Measurements from ENCODE around the gene MYO18A.

MYO18A gene

DNA sequence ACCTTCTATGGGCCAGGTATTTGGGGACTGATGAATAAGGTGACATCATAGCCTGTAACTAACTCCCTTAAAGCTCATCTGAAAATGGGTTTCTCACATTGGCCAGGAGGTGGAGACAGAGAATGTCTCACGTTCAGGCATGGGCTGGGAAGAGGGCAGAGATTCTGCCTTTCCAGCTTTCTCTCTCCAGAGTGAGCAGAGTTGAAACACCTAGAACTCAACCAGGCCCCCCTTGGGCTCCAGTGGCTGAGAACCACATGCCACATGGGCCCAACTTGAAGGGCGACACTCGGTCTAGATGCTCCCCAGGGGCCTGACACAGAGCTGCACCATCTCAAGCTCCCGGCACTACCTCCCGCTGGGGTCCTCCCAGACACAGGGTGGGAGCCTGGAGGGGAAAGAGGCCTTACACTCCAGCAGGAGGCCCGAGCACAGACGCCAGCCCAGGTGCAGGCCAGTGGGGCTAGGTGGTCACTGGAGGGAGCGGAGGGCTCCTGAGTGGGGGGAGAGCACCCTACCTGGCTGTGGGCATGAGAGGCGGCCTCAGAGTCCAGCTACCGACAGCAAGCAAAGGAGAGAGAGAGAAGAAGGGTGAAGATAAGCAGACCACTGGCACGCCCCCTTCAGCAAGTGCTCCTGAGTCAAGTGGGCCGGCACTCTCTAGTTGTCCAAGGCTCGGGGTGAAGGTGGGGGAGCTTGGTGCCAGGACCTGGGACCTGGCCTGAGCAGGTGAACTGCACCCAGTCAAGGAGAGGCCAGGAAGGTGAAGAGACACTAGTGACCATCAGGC, 55.9 kb downstream of the MYO18A start:
- no peak for DNase-seq (ENCODE audit: low read depth in 3 of 3)

DNA sequence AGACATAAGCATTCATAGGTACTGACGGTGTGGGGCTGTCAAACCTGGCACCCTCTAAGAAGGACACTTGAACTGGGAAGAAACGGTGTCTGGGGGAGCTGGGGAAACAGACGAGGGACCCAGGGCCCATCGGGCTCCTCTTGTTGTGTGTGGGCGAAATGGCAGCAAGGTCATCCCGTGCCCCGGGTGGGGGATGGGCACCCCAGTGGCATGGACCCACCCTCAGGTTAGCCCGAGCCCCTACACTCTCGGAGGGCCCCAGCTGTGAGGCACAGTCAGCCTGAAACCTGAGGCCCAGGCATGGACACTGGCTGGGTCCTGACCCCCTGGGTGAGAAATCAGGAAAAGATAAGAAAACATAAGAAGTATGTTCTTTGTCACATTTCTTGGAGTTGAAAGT, 57.1 kb downstream of the MYO18A start:
- DNase-seq (ENCODE audit: low read depth in 3 of 3) = no peak

DNA sequence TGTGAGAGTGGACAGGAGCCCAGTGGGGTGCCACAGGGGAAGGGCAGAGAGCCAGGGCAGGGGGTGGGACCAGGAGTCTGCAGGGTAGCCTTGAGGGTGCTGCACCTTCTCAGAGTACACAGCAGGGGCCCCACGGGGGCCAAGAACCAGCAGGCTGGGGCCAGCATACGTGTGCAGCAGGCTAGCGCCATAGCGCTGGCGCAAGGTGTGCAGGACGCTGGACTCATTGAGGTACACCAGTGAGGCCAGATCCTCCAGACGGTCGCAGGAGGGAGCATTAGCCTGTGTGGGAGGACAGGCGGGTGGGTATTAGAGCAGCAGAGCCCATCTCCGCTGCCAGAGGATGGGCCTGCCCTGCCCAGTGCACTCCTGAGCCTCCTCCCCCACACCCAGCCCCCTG, 58.8 kb downstream of the MYO18A start:
- no peak for DNase-seq (ENCODE audit: low read depth in 3 of 3)

DNA sequence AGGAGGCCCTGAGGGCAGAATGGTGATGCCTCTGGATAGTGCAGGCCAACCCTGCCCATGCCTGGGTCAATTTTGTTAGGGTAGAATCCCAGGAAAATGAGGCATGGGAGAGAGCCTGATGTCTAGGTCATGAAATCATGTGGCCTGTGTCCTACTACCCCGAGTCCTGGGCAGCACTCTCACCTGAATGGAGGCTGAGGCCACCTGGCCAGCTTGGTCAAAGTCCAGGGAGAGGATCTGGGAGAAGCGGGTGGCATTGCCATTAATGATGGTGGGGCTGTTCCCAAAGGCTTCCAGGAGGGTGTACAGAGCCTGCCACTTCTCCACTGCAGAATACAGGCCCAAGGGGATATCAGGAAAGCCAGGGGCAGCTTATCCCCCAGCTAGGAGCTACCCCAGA, 59.8 kb downstream of the MYO18A start:
- DNase-seq (ENCODE audit: low read depth in 3 of 3) = no peak

DNA sequence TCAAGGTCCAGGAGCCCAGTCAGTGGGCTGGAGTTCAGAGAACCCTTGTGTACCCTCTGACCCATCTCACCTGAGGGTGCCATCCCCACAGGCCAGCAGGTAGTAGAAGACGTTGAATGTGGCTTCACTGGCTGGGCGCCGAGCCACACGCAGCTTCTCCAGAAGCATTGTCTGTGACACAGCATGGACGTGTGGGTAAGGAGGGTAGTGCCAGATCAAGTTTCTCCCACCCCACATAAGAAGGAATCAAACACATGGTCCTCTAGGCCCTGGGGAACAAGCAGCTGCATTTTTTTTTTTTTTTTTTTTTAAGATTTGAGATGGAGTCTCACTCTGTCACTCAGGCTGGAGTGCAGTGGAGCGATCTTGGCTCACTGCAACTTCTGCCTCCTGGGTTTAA, 60.9 kb downstream of the MYO18A start:
- no peak for DNase-seq (ENCODE audit: low read depth in 3 of 3)

DNA sequence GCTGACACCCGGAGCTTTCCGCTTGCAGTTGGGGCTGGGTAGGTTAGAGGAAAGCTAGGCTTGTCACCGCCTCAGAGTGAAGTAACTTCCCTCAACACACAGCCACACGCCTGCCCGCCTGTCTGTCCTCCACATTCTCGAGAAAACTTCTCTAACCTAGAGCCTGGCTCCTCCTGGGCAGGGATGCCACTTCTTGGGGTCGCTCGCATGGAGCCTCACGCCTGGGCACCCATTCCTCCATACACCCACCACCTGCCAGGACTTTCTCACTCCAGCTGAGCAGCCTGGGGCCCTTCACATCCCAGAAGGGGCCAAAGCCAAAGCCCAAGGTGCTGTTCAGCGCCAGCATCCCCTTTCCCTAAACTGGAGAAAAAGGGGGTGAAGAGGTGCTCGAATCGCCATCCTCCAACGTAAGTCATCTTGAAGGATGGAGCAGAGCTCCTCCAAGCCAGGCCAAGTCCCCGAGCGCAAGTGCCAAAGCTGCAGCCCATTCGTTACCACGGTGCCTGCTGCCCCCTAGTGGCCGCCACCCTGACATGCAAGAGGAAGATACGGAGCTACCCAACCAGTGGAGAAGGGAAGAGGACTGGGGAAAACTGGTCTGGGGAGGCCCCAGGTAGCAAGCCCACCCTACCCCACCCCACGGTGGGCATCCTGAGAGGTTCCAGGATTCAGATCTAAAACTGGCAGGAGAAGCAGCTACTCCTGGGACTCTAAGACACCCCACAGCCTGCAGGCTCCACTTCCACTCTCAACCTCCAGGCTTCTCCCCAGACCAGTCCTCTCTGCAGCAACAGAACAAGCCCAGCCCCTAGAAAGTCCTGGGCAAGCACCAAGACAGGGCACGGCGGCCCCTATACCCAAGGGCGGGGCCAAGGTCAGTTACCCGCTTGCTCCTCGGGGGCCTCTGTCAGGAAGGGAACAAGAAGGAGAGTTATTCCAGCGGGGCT, 63.1 kb downstream of the MYO18A start:
- DNase-seq (ENCODE audit: low read depth in 3 of 3) = peak; percentile 65 to 75 (median 73)

DNA sequence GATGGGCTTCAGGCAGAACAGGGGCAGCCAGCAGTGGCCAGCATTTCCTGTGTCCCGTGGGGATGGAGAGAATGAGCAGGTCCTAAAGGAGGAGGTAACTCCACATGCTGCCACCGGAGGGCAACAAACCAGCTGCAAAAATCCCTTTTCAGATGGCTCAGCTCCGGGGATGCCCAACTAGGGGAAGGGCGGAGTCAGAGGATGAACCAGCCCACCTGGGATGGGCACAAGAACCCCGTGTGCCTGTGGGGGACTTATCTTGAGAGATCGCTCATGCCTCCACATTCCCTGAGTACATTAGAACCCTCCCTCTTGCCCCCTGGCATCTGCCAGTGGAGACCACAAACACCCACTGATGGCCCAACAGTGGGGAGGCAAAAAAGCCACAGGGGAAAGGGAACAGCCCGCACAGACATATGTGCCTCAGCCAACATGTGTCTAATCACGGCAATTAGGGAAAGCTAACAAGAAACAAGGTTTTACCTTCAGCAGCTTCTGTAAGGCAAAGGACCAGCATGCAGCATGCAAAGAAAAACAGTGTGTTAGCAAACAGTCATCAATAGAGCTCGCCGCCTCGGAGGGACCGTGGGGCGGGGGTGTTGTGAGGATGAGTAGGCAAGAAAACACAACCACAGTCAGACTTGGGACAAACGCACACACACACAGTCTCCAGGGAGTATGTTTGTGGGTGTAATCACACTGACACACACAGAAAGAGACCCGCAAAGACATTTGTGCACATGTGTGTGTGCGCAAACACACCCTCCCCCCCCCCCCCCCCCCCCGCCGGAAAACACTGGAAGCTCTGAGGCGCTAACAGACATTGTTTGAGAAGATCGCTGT, 64.0 kb downstream of the MYO18A start:
- DNase-seq (ENCODE audit: low read depth in 3 of 3) = no peak

DNA sequence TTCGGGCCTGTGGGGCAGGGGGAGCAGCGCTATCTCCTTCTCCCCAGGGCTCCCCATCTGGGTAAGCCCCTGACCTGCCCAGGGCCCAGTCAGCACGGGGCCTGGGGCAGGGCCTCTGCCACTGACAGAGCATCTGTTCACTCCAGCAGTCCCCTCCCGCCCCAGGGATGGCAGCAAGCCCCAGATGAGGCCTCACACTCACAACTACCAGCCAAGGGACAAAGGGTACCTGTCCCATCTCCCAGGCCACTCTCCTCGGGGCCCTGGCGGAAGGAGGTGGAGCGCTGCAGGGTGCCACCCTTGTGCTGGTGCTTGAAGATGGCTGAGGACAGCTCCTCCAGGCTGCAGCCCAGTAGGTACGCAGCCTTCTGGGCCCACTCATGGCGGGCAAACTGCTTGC, 64.8 kb downstream of the MYO18A start:
- DNase-seq (ENCODE audit: low read depth in 3 of 3) = no peak

DNA sequence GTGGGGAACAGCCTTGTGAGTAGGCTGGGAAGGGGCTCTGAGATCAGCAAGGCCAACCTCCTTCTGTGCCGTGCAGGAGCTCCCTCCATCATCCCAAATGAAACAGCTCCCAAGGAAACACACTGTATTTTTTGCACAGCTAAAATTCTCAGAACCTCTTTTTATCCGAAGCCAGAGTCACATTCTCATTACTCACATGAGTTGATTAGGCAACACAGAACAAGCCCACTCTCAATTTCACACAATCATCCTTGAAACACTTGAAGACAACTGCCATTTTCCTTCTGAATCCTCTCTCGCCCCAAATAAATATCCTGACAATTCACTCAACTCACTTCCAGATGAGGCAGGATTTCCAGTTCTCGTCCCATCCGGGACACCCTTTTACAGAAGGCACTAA, 66.1 kb downstream of the MYO18A start:
- DNase-seq (ENCODE audit: low read depth in 3 of 3) = no peak

DNA sequence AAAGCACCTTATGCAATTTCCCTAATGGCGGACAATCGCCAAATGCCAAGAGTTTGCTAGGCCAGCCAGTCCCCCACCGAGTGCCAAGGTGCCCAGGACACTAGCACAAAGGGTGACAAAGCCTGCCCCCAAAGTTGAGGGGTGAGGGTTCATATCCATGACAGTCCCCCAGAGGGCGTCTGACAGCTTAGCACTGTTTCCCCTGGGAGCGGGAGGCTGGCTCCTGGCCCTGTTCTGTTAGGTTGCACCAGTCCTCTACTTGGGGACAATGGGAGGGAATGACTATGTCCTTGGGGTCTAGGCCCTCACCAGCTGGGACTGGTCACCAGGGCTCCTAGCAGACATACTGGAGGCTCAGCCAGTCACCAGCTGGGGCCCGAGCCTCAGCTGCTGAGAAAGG, 66.9 kb downstream of the MYO18A start:
- no peak for DNase-seq (ENCODE audit: low read depth in 3 of 3)

DNA sequence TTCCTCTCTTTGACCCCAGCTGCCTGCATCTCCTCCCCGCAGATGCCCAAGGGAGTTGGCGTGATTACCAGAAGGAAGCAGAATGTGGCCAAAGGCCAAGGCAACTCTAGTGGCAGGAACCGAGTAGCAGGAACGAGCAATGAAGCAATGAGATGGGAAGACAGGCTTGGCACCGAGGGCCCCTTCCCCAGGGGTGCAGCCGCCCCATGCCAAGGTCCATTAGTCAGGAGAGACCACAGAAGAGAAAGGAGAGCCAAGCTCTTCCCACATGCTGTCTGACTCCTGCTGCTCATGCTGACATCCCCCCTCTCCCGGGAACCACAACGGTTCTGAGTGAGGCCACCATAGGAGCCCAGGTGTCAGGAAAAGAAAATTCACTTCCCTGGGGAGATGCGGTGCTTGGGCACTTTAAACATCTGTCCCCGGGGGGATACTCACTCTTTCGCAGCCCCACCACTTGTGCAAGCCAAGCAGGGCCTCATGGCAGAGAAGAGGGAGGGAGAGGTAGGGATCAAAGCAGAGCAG, 67.4 kb downstream of the MYO18A start:
- no peak for DNase-seq (ENCODE audit: low read depth in 3 of 3)

DNA sequence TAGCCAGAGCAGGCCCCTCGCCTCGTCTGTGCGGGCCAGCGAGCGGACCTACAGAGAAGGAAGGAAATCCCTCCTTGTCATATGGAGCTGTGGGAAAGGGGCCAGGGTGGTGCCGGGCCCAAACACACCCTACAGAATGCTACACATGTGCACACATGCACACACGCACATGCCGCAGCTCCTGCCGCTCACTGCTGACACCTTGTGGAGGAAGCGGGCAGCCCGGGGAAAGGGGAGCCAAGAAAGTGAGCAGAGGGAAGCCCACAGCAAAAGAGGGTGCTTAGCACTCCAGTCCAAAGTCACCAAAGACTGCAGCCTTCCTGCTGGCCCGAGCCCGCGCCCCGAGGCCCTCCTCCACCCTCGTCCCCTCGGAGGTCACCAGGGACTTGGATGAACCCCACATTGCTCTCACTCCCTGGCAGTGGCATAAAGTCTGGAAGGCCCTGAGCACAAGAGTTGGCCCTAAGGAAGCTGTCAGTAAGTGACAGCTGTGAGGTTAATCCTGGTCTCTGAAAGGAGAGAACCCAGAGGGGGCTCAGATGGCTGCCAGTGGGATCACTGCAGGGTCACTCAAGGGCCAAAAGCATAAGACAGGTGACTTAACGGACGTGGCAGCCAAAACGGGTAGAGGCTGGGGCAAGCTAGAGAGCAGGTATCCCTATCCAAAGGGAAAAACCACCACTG, 68.2 kb downstream of the MYO18A start:
- peak; percentile 47 to 61 (median 61) for DNase-seq (ENCODE audit: low read depth in 3 of 3)

DNA sequence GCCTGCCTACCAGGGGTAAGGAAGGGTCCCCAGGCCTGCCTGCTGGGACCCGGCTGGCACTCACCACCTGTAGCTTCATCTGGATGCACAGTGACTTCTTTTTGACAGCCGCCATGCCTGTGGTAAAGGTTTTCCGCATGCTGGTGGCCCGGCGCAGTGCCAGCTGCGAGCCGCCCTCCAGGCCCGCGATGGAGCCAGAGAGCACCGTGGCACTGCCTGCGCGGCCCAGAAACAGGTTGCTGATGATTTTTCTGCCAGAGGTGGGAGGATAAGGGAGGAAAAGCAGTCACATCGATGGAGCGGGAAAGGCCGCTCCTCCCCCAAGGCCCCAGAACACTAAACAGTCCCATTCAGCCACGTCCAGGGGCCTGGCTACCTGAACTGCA, 69.8 kb downstream of the MYO18A start:
- DNase-seq (ENCODE audit: low read depth in 3 of 3) = no peak

DNA sequence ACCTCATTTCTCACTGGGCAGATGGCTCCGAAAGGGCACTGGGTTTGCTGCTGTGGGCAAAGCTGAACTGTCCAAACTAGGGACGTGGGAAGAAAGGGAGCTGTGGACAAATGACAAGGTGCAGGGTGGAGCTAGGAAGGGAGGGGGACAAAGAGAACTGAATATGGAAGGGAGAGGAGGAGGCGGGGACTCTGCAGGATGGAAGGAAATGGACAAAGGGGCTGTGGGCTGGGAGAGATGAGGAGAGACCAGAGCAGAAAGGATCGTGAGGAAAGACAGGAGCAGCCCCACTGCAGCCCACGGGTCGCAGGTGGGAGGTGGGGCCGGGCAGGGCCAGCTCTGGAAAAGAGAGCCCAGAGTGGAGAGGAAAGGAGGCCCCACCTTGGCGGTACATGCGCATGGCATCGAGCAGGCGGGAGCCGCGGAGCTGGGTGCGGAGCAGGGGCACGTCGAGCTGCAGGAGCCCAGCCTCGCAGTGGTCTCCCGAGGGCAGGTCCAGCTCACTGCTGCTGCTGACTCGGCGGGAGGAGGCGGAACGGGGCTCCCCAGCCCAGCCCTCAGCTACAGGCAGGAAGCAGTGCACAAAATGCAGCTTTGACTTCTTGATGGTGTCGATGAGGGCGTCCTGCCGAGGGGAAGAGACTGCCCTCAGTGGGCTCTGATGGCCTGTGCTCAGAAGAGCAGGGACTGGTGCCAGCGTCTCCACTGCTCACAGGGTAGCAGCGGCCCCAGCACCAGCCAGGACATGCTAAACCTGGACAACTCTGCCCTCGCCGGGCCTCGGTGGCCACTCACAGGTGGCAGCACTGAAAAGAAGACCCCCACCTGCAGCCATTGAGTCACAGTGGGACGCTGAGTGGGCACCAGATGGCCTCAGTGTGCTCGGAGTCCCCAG, 70.5 kb downstream of the MYO18A start:
- DNase-seq (ENCODE audit: low read depth in 3 of 3) = no peak

DNA sequence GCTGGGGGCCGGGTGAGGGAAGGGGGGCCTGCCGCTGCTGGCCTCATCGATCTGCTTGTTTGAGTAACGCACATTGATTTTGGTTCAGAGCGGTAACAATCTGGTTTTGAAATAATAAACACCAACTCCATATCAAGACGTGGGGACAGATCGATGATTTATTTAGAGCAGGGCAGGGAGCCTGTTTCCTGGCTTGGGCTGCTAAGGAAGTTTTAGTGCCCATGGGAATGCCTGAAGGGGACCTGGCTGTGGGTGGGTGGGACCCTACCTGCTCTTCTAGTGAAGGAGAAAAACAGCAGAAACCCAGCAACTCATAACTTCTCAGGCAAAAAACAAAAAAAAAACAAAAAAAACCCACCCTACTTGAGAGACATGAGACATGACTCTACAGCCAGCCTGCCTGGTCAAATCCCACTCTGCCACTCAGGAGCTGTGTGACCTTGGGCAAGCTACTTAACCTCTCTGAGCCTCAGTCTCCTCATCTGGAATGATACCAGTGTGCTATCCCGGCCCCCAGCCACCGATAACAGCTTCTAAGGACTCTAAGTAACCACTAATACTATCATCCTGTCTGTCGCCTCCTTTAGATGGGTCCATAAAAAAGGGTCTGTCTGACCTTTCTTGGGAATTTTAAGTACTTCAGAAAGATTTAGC, 71.2 kb downstream of the MYO18A start:
- DNase-seq (ENCODE audit: low read depth in 3 of 3) = no peak

DNA sequence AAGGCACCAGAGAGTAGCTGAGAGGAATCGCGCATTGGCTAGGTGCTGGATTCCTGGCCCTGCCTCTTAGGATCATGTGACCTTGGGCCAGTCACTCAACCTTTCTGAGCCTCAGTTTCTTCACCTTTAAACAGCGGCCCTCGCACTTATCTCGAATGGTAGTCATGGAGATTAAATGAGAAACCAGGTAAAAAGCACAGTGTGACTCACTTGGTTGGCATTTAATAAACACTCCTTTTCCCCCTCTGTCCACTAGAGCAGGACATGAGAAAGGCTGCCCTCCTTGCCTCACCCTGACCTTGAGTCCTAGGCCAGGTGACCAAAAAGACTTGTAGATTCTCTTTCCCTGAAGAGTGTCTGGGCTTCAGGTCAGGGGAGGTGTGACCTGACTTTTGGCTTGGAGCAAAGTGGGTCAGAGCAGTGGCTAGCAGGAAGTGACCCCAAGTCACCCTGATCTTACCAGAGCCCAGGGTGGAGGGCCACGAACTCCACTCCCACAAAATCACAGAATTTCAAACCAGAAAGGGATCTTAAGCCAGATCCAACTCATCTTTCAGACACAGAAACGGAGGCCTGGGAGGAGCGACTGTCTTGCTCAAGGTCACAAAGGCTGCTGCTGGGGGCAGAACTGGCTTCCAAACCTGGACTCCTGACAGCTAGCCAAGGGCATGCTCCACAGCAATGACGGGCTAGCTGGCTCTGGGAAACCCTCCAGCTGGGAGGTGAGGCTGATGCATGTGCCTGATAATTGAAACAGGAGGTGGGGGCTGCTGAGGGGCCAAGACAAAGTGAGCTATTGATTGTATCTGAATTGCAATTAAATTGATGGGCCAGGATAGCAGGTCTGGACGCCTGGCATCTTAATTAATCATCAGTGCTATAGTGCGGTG, 72.0 kb downstream of the MYO18A start:
- DNase-seq (ENCODE audit: low read depth in 3 of 3) = no peak

DNA sequence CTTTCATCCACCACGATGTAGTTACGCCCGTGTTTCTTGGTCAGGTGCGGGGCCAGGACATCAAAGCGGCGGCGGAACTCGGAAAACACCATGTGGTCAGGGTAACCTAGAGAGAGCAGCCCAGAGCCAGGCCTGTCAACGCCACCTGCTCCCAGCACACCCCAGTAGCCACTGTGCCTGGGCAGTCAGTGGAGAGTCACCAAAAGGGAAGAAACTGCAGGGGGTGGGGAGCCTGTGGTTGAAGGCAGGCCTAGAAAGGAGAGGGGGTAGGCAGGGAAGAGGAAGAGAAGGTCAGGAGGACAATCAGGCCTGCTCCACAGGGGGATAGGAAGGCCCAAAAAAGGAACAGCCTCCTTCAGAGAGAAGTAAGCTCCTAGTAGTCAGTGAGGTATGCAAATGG, 73.1 kb downstream of the MYO18A start:
- DNase-seq (ENCODE audit: low read depth in 3 of 3) = no peak

DNA sequence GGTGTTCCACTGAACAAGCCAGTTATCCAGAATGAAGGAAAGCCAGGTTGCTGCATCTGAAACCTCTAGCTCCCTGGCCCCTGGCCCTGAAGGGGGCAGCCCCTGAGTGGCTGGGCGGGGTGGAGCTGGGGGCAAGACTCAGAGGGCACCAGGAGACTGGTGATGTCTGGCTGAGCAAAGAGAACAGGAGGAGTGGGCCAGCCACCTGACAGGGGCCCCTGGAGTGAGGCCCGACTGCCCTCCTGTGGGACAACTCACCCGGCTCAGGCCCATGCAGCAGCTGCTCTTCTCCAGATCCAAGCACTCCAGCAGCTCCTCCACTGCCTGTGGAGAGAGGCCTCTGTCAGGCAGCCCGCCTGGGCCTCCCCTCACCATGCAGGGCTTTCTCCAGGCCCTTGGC, 76.9 kb downstream of the MYO18A start:
- no peak for DNase-seq (ENCODE audit: low read depth in 3 of 3)

DNA sequence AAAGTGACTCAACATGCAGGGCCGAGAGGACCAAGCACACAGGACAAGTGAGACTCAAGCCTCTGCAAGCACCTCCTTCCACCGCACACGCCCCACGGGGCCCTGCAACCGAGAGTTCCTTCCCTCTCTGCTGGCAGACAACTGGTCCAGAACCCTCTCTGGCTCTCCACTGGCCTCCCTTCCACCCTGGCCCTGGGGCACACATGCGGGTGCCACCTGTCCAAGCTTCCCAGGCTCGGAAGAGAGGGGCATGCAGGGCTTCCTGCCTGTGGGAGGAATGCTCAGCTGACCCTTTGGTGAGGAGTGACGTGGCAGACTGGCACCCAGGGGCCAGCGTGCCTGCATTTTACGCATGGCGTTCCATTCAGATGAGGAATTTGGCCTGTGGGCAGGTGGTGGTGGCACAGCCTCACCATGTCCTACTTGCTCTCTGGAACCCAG, 77.4 kb downstream of the MYO18A start:
- no peak for DNase-seq (ENCODE audit: low read depth in 3 of 3)
